Ovary (tissue), 3 donors: ENCODE results near the gene MDFIC2.

Source experiments
- POLR2A ChIP-seq: fragments of 450-650 bp; IDR thresholded peaks from one replicate; pipeline ENCODE4 v1.6.1; 2017; ENCODE audit warnings: antibody characterized with exemption, mild to moderate bottlenecking, moderate library complexity
- TF ChIP-seq, protein P1 (sequence below), 3 donors: fragments of 450-650 bp in 2 of 3; fragments of 200-600 bp in 1 of 3; IDR thresholded peaks; one replicate each; pipeline versions ENCODE4 v1.5.1 to v1.8.0; 2016 to 2022; ENCODE audit warnings: antibody characterized with exemption in 3 of 3, mild to moderate bottlenecking in 1 of 3
- donor health status: DM: no; HTN: no; CAD: no.

- TF ChIP-seq, protein P1, sequence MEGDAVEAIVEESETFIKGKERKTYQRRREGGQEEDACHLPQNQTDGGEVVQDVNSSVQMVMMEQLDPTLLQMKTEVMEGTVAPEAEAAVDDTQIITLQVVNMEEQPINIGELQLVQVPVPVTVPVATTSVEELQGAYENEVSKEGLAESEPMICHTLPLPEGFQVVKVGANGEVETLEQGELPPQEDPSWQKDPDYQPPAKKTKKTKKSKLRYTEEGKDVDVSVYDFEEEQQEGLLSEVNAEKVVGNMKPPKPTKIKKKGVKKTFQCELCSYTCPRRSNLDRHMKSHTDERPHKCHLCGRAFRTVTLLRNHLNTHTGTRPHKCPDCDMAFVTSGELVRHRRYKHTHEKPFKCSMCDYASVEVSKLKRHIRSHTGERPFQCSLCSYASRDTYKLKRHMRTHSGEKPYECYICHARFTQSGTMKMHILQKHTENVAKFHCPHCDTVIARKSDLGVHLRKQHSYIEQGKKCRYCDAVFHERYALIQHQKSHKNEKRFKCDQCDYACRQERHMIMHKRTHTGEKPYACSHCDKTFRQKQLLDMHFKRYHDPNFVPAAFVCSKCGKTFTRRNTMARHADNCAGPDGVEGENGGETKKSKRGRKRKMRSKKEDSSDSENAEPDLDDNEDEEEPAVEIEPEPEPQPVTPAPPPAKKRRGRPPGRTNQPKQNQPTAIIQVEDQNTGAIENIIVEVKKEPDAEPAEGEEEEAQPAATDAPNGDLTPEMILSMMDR (IDR thresholded peaks at IDR 0.05), result no peak
- no peak for TF ChIP-seq POLR2A
Observed at GRCh38 chr3:70249509-70250160, 62.8 kb downstream of the MDFIC2 start.
